Ammon's horn (tissue), 1 donor: ENCODE data around the gene CBX8.
A peak's percentile ranks its signal among the peaks of the same experiment; 100 is the strongest.

ENCODE experiments used
- DNase-seq: peaks from one replicate; pipeline ENCODE4 v3.0.0-alpha.2; 2016; ENCODE audit warnings: low spot score

CBX8 gene

GRCh38 chr17:79835470-79835899 is 38.6 kb upstream of the CBX8 start:
- no peak for DNase-seq

GRCh38 chr17:79834565-79835469 is 37.9 kb upstream of the CBX8 start:
- DNase-seq: no peak

- DNase-seq: no peak
Observed at GRCh38 chr17:79833744-79834564, 37.1 kb upstream of the CBX8 start.

- no peak for DNase-seq
Observed at GRCh38 chr17:79833110-79833450, 36.2 kb upstream of the CBX8 start.

GRCh38 chr17:79832218-79833109 is 35.6 kb upstream of the CBX8 start:
- DNase-seq: no peak

GRCh38 chr17:79831265-79832217 is 34.7 kb upstream of the CBX8 start:
- DNase-seq: peak; percentile 88

GRCh38 chr17:79830763-79831264 is 33.9 kb upstream of the CBX8 start:
- DNase-seq: no peak

- DNase-seq: no peak
Observed at GRCh38 chr17:79830303-79830702, 33.4 kb upstream of the CBX8 start.

- DNase-seq: no peak
Observed at GRCh38 chr17:79829457-79829856, 32.6 kb upstream of the CBX8 start.

GRCh38 chr17:79829004-79829403 is 32.1 kb upstream of the CBX8 start:
- no peak for DNase-seq

- DNase-seq: no peak
Observed at GRCh38 chr17:79826841-79827578, 30.1 kb upstream of the CBX8 start.

GRCh38 chr17:79826204-79826680 is 29.4 kb upstream of the CBX8 start:
- DNase-seq: peak; percentile 58

GRCh38 chr17:79825580-79825921 is 28.7 kb upstream of the CBX8 start:
- no peak for DNase-seq

- no peak for DNase-seq
Observed at GRCh38 chr17:79824893-79825579, 28.2 kb upstream of the CBX8 start.

- DNase-seq: no peak
Observed at GRCh38 chr17:79824234-79824633, 27.4 kb upstream of the CBX8 start.

GRCh38 chr17:79822583-79823124 is 25.8 kb upstream of the CBX8 start:
- no peak for DNase-seq

- no peak for DNase-seq
Observed at GRCh38 chr17:79821331-79822095, 24.6 kb upstream of the CBX8 start.

- DNase-seq: no peak
Observed at GRCh38 chr17:79820959-79821330, 24.1 kb upstream of the CBX8 start.
